Activated CD4-positive, alpha-beta T cell treated with anti-CD3 and anti-CD28 coated beads, Interleukin-2, amount 50 U/mL, for 1 hour (primary cell): ENCODE data around the gene AKT1.

Experiments
- DNase-seq: peaks from one replicate; pipeline ENCODE4 v3.0.0-alpha.2; 2020

AKT1 gene

DNA sequence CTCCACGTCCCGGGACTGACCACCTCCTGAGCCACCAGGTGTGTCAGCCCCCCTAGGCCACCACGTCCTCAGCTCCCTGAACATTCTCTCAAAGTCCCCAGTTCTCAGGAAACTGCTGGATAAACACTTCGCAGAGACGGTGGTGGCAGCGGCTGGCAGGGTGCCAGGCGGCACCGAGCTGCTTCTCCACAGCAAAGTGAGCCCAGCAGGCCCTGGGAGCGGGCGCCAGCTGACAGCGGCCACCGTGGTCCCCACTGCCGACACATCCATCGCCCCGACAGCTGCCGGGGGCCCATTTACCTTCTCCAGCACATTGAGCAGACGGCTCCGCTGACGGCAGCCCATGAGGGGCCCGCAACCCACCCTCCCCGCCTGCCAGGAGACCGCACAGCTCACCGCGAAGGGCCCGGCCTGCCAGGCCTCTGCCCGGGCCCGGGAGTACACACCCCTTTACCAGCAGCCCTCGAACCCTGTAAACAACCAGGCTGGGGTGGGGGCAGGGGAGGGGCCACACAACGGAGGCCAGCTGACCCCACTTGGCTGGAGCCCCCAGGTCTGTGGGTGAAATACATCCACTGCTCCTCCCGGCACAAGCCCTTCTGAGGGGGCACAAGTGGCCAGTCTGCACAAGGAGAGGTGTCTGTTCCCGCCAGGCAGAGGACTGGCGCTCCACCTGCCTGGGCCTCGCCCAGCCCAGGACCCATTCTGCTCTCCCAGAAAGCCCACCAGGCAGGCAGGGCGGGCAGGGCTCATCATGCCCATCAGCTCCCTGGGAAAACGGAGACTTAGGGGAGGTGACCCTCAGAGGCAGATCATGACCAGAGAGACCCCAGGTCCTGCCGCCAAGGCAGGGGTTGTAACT lies 10.5 kb downstream of the AKT1 start:
- no peak for DNase-seq

DNA sequence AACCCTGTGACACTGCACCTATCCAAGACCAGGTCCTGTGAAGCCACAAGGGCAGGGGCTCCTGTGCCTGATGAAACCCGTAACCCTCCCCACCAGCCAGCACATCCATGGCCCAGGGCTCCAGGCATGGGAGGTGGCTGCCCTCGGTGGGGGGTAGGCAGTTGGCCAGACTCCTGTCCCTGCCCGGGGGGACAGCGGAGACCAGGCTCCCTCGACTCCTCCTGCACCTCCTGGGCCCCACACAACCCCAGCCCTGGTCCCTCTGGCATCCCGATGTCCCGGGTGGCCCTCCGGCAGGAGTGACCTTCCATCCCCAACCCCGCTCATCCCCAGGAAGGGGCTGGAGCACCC lies 11.4 kb downstream of the AKT1 start:
- no peak for DNase-seq

DNA sequence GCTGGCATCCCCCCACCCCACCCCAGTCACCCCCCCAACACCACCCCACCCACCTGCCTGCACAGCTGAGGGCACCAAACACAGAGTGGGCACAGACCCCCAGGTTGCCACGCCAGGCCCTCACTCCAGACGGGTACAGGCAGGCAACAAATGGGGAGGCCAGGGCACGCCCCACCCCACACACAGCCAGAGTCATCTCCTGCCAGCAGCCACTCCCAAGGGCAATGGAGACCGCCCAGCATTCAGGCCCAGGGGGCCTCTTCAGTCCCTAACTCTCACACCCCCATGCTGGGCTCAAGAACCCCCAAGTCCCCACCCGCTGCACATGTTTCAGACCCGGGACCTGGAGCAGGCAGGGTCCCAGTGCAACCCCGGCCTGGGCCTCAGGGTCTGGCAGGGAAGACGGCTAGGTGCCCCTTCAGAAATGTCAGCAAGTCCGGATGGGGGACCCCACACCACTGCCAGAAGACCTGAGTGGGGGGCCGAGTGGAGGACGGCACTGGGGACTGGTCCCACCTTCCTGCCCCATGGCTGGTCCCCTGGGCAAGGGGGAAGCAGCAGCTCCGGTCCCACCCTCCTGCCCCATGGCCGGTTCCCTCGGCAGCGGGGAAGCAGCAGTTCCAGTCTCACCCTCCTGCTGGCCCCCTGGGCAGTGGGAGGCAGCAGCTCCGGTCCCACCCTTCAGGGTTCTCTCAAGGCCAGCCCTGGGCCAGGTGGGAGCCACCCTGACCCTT lies 11.9 kb downstream of the AKT1 start:
- DNase-seq, result no peak

DNA sequence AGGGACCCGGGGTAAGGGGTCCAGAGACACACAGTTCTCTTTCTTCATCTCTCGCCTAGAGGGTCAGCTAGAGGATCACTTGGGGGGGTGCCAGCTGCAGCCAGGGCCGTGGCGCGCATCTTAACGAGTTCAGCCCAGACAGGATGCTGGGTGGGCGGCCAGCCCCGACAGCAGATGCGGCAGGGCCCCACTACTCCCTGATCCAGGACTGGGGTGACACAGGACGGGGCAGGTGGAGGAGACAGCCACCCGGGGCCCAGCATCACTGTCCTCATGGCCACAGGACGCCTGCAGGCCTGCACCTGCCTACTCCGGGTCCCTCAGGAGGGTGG lies 12.8 kb downstream of the AKT1 start:
- no peak for DNase-seq

DNA sequence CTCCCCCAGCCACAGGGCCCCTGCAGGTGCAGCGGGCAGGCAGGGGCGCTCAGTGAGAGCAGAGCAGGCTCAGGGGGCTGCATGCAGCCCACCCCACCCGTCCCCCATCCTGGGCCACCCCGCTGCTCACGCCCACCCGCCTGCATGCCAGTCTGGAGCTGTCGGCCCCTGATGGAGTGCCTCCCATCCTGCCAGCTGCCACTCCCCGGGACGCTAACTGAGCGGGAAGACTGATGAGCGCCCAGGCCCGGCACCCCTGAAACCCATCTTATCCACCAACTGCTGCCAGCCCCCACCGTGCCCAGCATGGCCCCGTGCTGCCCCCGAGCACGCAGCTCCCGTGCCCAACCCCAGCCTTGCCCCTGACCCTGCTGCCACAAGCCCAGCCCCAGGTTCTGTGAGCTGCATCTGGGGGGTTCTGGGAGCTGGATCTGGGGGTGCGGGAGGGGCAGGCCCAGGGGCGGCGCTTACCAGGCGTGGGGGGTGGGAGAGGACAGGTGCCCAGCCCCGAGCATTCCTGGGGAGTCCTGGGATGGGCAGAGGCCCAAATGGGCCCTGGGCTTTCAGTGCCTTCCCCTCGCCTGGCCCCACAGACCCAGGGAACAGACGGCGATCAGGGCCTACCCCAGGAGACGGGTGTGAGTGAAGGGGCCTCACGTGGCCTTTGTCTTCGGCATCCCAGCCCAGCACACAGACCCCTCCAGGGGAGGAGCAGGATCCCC lies 13.3 kb downstream of the AKT1 start:
- no peak for DNase-seq

DNA sequence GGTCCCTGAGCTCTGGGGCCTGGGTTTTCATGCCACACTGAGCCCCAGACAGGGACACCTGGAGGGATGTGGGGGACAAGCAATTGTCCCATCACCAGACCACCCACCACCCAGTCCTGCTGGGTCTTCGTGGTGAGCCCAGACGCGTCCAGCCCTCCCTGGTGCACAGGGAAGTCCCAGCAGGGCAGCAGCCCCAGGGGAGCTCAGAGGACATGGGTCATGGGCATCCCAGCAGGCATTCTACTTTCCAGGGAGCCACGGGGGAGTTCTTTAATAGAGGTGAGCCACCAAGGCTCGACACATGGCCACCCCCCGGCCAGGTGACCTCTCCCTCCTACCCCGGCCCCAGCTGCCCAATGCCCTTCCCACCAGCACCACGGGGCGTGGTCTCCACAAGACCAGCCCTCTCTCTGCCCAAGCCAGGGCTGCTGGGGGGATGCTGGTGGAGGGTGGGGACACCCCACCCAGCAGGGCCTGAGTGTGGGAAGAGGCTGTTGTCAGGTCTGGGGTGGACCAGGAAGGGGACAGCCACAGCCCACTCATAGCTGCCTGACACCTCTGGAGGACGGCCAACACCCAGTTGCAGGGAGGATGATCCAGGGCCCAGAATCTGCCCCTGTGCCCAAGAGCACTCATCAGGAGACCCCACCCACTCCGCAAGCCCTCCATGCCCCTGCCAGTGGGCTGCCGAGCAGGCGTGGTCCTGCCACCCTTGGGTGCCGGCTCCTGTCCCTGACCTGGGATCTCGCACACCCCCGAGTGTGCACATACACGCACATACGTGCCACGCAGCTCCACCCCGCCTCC lies 14.1 kb downstream of the AKT1 start:
- DNase-seq, result no peak

DNA sequence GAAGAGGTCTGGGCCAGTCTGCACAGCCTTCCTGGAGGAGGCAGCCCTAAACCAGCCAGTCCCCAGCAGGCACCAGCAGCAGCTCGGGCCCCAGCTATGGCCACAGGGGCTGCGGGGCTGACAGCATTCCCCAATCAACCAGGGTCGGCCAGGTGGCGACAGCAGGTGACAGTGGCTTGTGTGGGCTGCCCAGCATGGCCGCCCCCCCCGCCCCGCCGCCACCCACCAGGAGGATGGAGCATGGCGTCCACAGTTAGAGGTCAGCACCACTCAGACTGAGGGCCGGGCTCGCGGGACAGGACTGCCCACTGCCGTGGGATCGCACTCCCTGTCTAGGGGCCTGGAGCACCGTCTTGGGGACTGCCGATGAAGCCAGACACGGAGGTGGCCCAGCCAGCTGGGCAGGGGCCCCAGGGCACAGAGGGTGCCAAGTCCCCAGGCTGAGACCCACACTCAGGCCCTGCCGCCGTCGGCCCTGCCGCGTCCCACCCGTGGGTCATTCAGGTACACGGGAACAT lies 15.0 kb downstream of the AKT1 start:
- no peak for DNase-seq

DNA sequence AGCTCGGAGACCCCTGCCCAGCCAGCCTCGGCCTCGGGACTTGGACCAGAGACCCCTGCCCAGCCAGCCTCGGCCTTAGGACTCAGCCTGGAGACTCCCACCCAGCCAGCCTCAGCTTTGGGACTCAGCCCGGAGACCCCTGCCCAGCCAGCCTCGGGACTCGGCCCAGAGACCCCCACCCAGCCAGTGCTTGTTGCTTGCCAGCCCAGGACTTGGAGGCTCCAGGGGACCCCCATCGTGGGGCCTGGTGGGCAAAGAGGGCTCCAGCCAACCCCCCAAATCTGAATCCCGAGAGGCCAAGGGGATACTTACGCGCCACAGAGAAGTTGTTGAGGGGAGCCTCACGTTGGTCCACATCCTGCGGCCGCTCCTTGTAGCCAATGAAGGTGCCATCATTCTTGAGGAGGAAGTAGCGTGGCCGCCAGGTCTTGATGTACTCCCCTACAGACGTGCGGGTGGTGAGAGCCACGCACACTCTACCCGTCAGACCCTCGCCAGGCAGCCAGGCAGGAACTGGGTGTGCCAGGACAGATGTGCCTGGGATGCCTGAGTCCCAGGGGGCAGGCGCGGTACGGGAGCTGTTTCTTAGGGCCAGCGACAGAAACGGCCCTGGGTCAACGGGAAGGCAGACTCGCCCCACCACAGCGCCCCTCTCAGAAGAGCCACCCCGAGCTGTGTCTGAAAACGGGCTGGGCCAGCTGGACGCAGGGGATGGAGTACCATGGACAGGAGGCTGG lies 15.6 kb downstream of the AKT1 start:
- DNase-seq, result no peak

DNA sequence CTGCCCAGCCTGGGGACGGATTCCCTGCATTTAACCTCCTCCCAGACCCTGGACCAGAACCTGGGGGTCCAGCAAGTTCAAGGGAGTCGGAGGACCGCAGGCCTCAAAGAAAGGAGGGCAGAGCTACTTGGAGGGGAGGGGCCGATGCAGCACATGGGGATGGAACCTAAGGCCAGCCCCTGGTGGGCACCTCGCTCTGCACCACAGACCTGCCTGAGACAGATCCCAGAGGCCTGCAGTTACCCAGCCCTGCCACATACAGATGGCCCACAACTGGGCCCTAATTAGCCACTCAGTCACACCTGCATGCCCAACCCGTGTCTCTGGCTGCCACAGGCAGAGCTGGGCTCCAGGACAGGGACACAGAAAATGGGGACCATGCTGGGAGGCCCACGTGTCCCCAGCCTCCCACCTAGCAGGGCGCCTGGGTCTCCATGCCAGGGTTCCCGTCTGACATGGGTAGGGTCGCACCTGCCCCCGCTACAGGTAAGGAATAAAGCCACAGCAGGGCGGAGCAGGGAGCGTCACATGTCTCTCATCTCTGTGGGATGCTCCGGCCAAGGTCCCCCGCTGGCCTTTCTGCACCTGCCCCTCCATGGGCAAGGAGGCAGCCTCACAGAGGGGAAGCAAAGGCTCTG lies 16.7 kb downstream of the AKT1 start:
- DNase-seq, result no peak

DNA sequence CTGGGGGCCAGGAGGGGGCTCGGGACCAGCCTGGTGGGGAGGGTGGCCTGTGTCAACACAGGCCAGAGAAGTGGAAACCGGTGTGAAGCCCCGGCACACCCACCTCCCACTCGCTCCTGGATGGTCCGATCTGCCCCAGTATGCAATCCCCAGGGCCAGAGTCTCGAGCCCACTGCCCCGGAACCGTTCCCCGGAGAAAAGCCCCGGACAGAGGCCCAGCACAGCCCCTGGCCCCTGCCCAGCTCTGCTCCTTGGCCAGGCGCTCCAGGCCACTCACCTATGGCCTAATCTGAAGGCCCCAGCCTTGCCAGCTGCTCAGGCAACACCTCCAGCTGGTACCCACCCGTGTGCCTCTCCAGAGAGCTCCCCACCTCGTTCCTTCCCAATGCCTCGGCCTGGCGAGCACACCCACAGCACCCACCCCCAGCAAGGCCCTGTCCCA lies 17.7 kb downstream of the AKT1 start:
- no peak for DNase-seq

DNA sequence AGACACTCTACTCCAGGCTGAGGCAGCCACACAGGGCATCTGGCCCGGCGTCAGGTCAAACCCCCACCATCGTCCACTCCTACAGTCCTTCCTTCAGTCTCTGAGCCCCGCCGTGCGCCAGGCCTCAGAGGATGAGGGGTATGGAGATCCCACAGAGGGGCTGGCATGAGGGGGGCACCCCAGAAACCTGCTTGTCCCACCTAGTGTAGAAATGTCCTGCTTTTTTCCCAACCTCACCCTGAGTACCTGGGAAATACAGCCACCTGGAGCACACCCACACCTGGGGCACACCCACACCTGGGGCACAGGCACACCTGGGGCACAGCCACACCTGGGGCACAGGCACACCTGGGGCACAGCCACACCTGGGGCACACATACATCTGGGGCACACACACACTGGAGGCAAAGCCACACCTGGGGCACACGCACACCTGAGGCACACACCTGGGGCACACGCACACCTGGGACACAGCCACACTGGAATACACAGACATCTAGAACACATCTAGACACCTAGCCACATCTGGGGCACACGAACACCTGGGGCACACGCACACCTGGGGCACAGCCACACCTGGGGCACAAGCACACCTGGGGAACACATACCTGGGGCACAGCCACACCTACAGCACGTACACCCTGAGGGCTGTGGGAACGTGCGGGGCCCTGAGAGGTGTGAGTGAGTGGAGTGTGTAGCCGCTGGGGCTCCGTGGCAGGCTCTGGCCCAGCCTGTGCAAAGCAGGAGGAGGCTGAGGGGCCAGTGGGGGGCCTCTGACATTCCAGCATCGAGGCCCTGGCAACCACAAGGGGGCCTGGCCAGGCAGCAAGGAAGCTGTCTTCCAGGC lies 18.4 kb downstream of the AKT1 start:
- DNase-seq, result no peak

DNA sequence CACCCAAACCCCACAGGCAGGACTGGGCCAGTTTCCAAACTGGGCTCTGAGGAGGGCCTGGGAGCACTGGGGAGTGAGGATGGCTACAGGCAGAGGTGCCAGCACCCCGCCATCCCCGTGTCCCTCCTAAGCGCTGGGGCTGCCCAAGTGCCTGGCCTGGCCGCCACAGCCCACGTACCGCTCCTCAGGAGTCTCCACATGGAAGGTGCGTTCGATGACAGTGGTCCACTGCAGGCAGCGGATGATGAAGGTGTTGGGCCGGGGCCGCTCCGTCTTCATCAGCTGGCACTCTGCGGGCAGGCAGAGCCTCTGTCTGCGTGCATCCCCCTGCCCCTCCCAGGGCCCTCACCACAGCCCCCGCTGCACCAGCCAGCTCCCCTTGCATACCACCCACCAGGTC lies 19.1 kb downstream of the AKT1 start:
- DNase-seq, result no peak

DNA sequence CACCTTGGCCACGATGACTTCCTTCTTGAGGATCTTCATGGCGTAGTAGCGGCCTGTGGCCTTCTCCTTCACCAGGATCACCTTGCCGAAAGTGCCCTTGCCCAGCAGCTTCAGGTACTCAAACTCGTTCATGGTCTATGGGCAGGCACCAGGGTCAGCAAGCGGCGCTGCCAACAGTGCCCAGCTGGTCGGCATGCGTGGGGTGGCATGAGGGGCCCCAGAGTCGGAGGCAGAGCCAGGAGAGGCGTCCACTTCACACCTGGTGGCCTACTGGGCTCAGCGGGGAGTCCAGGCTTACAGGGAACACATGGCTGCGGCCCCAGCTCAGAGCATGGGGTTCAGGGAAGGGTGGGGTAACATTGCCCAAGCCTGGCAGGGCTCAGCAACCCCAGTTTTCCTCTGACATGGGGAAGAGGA lies 20.5 kb downstream of the AKT1 start:
- DNase-seq, result no peak

DNA sequence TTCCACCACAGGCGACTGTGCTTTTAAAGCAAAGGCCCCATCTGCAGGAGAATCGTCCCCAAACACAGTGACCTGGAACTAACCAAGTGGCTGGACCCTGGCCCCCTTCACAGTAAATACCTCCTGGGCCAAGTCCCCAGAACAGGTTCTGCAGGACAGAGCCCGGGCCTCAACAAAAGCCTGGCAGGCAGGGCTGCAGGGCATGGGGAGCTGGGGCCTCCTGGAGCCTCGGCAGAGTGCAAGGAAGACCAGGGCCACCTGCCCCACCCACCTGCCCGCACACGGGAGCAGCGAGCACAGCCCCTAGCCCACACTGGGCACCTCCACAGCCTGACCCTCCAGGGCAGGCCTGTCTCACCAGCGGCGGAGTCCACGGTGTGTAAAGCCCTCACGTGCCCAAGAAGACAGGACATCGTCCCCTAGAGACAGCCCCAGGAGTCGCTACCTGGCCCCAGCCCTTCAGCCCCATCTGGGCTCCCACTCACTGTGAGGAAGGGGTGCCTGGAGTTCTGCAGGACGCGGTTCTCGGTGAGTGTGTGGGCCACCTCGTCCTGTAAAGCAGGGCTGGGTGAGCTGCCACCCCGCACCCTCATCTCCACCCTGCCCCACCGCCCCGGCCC lies 21.0 kb downstream of the AKT1 start:
- DNase-seq, result no peak

DNA sequence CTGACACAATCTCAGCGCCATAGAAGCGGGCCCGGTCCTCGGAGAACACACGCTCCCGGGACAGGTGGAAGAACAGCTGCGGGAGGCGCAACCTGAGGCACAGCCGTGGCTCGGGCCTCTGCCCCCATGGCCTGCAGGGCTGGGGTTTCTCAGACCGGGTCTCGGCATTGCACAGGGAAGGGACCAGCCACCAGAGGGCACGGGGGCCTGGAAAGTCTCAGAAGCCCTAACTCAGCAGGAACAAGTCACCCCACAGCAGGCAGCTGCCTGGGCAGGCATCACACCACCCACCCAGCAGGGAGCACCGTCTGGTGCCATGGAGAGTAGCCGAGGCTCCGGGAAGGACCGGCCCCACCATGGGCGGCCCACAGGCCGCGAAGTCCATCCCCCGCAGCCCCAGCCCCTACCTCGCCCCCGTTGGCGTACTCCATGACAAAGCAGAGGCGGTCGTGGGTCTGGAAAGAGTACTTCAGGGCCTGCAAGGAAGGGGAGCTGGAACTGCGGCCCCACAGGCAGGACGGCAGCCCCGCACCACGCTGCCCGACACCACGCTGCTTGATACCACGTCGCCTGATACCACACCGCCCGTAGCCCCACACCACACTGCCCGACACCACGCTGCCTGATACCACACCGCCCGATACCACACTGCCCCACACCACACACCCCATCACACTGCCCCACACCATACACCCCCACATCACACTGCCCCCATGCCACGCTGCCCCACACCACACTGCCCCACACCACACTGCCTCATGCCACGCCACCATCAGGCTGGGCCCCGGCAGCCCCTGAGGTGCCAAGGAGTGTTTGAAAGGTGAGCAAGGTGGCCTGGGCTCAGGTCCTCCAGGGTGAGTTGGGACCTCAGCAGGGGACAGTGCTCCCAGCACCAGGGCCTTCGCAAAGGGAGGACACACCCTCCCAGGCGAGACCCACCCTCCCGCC lies 21.8 kb downstream of the AKT1 start:
- no peak for DNase-seq

DNA sequence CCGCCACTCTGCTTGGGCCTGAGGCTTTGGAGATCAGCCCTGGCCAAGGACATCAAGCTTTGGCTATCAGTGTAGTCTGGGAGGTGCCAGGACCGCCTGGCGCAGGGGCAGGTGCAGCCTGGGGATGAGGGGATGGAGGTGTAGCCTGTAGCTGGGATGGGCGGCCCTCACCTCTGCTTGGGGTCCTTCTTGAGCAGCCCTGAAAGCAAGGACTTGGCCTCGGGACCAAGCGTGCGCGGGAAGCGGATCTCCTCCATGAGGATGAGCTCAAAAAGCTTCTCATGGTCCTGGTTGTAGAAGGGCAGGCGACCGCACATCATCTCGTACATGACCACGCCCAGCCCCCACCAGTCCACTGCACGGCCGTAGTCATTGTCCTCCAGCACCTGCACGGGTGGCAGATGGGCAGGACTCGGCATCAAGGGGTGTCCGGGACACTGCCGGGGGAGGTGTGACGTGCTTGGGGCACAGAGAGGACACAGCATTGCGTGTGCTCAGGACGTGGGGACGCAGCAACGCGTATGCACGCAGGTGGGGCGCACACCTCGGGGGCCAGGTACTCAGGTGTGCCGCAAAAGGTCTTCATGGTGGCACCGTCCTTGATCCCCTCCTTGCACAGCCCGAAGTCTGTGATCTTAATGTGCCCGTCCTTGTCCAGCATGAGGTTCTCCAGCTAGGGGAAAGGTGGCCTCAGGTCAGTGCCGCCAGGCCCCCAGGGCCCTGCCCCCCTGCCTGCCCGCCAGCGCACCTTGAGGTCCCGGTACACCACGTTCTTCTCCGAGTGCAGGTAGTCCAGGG lies 22.6 kb downstream of the AKT1 start:
- DNase-seq, result no peak

DNA sequence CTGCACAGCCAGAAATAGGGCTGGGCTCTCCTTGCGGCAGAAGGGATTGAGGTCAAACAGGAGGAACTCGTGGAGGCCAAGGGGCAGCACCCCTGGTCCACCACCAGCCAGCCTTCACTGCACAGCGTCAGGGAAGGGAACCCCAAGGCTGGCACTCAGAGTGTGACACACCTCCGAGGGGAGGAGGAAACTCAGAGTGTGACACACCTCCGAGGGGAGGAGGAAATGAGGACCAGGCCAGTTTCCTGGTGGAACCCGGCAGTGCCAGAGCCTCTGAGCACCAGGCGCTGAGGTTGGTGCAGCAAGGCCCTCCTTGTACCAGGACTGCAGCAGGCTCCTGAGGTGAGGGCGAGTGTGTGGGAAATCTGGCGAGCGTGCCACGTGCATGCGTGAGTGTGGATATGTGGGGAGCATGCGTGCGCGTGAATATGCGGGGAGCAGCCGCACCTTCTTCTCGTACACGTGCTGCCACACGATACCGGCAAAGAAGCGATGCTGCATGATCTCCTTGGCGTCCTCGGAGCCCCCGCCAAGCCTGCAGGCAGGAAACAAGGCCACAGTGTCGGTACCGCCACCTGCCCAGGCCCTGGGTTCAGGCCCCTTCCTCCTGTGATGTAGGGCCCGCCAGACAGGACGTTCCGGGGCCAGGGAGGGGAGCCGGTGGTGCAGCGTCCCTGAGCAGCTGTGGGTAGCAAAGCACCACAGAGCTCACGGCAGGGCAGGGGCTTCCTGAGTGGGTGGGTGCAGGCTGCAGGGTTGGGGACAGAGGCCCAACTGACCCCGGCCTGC lies 23.4 kb downstream of the AKT1 start:
- DNase-seq, result no peak
